GM12878 (cell line): ENCODE results near the gene TTC9B. TPM values are rescaled to one million over a fixed set of nuclear protein-coding genes. Genes with fewer than 3 reads are reported as not detected.
A peak's percentile ranks its signal among the peaks of the same experiment; 100 is the strongest.

Experiments used
- ATAC-seq: fragments of 200-7000 bp; cut with Tn5 transposase; 3 replicates; pipeline ENCODE4 v1.9.1; 2020; ENCODE audit warnings: mild to moderate bottlenecking, moderate library complexity
- BruUV-seq: library from RNA; stranded (reverse); fragments of 400-500 nt; replicated peaks from 2 replicates; lab custom pipeline; 2021; lab: Mats Ljungman, UMichigan
- CTCF ChIA-PET: fragments of 300-600 bp; sonication (Branson Sonifier 250); formaldehyde crosslinking; extraction: SDS; loops from one replicate; lab custom pipeline; 2021; ENCODE audit warnings: inconsistent platforms; lab: Yijun Ruan, JAX
- POLR2A ChIA-PET: fragments of 350-600 bp; formaldehyde crosslinking; extraction: SDS; loops from one replicate; lab custom pipeline; 2021; ENCODE audit warnings: inconsistent platforms; lab: Charles Lee
- RAD21 ChIA-PET: fragments of 300-600 bp; sonication (Branson Sonifier 250); formaldehyde crosslinking; loops from one replicate; lab custom pipeline; 2023; ENCODE audit warnings: antibody characterized with exemption; ENCODE audit not compliant: unreplicated experiment; lab: Charles Lee
- SMC1A ChIA-PET: fragments of 300-600 bp; sonication (Branson Sonifier 250); formaldehyde crosslinking; loops from one replicate; lab custom pipeline; 2023; ENCODE audit not compliant: unreplicated experiment, uncharacterized antibody; lab: Charles Lee
- DNase-seq: peaks from one replicate; pipeline ENCODE4 v3.0.0-alpha.2; 2011; ENCODE audit warnings: low read depth, low spot score
- FAIRE-seq: peaks from 3 replicates; lab custom pipeline; 2011; peaks lifted over from hg19 to GRCh38; lab: Jason Lieb, UNC
- H2AFZ ChIP-seq: 2 replicates; pipeline ENCODE4 v1.6.0; 2011; ENCODE audit warnings: low read depth, low read length, control low read depth; ENCODE audit not compliant: control insufficient read depth
- H3K27ac ChIP-seq: 2 replicates; pipeline ENCODE4 v1.5.1; 2011; ENCODE audit warnings: control low read depth; ENCODE audit not compliant: control insufficient read depth, insufficient read depth
- H3K27me3 ChIP-seq, 2 experiments: replicated peaks in 1 of 2; 2 replicates each; pipeline versions ENCODE4 v1.6.0 to v1.6.1; 2011; ENCODE audit warnings: low read length in 1 of 2; ENCODE audit not compliant: control insufficient read depth in 2 of 2, insufficient read depth in 2 of 2
- H3K36me3 ChIP-seq, 2 experiments: 2 replicates each; pipeline ENCODE4 v1.5.1; 2011; ENCODE audit warnings: low read length in 1 of 2; ENCODE audit not compliant: control insufficient read depth in 2 of 2, insufficient read depth in 2 of 2
- H3K4me1 ChIP-seq: 2 replicates; pipeline ENCODE4 v1.6.1; 2011; ENCODE audit warnings: mild to moderate bottlenecking, low read length, moderate library complexity, mixed read lengths; ENCODE audit not compliant: control insufficient read depth, insufficient read depth
- H3K4me2 ChIP-seq: 2 replicates; pipeline ENCODE4 v1.6.0; 2011; ENCODE audit warnings: control low read depth; ENCODE audit not compliant: control insufficient read depth, insufficient read depth
- H3K4me3 ChIP-seq: fragments of 200-600 bp; sonication (generic); 2 replicates; pipeline ENCODE4 v1.5.1; 2016
- H3K79me2 ChIP-seq: 2 replicates; pipeline ENCODE4 v1.6.0; 2011; ENCODE audit warnings: low read length; ENCODE audit not compliant: control insufficient read depth, insufficient read depth
- H3K9ac ChIP-seq: 2 replicates; pipeline ENCODE4 v1.8.0; 2011; ENCODE audit warnings: low read length, control low read depth, mixed read lengths; ENCODE audit not compliant: control insufficient read depth, insufficient read depth
- H3K9me3 ChIP-seq: replicated peaks from 3 replicates; pipeline ENCODE4 v1.5.1; 2011; ENCODE audit warnings: mild to moderate bottlenecking, low read length; ENCODE audit not compliant: control insufficient read depth, insufficient read depth
- H4K20me1 ChIP-seq: 2 replicates; pipeline ENCODE4 v1.6.0; 2011; ENCODE audit not compliant: control insufficient read depth, insufficient read depth
- BCL11A ChIP-seq: IDR thresholded peaks from 2 replicates; pipeline ENCODE4 v1.6.1; 2011; ENCODE audit warnings: low read depth, low read length
- CBX3 ChIP-seq: fragments of 200-600 bp; sonication (generic); IDR thresholded peaks from 2 replicates; pipeline ENCODE4 v1.6.1; 2016; ENCODE audit warnings: low read depth, borderline replicate concordance
- CEBPB ChIP-seq, 2 experiments: fragments of 150-350 bp in 1 of 2; IDR thresholded peaks; 2 replicates each; pipeline ENCODE4 v1.6.1; 2012 to 2014; ENCODE audit warnings: low read depth in 2 of 2, low read length in 2 of 2, borderline replicate concordance in 1 of 2, inconsistent platforms in 1 of 2
- ELK1 ChIP-seq: IDR thresholded peaks from 2 replicates; pipeline ENCODE4 v1.6.1; 2012; ENCODE audit warnings: low read depth, low read length, improper control_type of control experiment
- GABPA ChIP-seq: IDR thresholded peaks from 2 replicates; pipeline ENCODE4 v1.6.1; 2014; ENCODE audit warnings: antibody characterized with exemption, low read depth, mild to moderate bottlenecking, inconsistent platforms
- MAX ChIP-seq: IDR thresholded peaks from 2 replicates; pipeline ENCODE4 v1.6.1; 2012; ENCODE audit warnings: low read depth, low read length, improper control_type of control experiment
- MEF2B ChIP-seq: fragments of 450-650 bp; IDR thresholded peaks from 2 replicates; pipeline ENCODE4 v1.6.1; 2018; ENCODE audit warnings: mild to moderate bottlenecking, moderate library complexity; ENCODE audit not compliant: partially characterized antibody, poor library complexity, severe bottlenecking
- NR2C2 ChIP-seq: IDR thresholded peaks from 2 replicates; pipeline ENCODE4 v1.6.1; 2011; ENCODE audit warnings: borderline replicate concordance, low read depth; ENCODE audit not compliant: control insufficient read depth, insufficient read length
- PKNOX1 ChIP-seq: fragments of 450-650 bp; IDR thresholded peaks from 2 replicates; pipeline ENCODE4 v1.6.1; 2016; ENCODE audit warnings: mild to moderate bottlenecking
- RAD21 ChIP-seq: IDR thresholded peaks from 2 replicates; pipeline ENCODE4 v1.6.1; 2011; ENCODE audit warnings: mild to moderate bottlenecking, low read depth, low read length, moderate library complexity; ENCODE audit not compliant: insufficient read depth
- WRNIP1 ChIP-seq: IDR thresholded peaks from 2 replicates; pipeline ENCODE4 v1.6.1; 2011; ENCODE audit warnings: low read depth, low read length, improper control_type of control experiment, borderline replicate concordance
- YBX1 ChIP-seq: fragments of 450-650 bp; IDR thresholded peaks from 2 replicates; pipeline ENCODE4 v1.6.1; 2016; ENCODE audit warnings: antibody characterized with exemption
- WGBS: methylation state at CpG from one replicate; pipeline ENCODE4 v1.1.6; 2016; ENCODE audit warnings: low lambda C conversion rate; ENCODE audit not compliant: insufficient replicate concordance, insufficient coverage; ENCODE audit errors: missing lambda C conversion rate; 5-methylcytosine and 5-hydroxymethylcytosine counted together
- in situ Hi-C: fragments of 300-500 bp; cut with MboI; formaldehyde crosslinking; loops from 9 replicates; pipeline ENCODE4 v1.14.3; 2018; ENCODE audit warnings: mixed read lengths
- intact Hi-C: fragments of 100-400 bp; cut with micrococcal nuclease; formaldehyde crosslinking; loops from one replicate; pipeline ENCODE4 v1.14.2; 2022; ENCODE audit not compliant: unreplicated experiment
- polyA plus RNA-seq, 11 experiments: library from polyadenylated mRNA; depleted of rRNA in 4 of 11; unstranded in 6 of 11; stranded (reverse) in 5 of 11; fragments of >200 nt; fragmentation: Nextera tagmentation in 4 of 11; fragmentation: Illumina TruSeq in 1 of 11; extraction: Ambion mirVana in 4 of 11; extraction: Trizol in 1 of 11; gene quantifications; 1 replicate in 1 of 11; 2 replicates in 10 of 11; pipeline versions ENCODE4 v1.2.1 to v1.2.3, GENCODE V29; 2011 to 2016; ENCODE audit warnings: inconsistent platforms in 2 of 11, missing spikeins in 2 of 11, low read depth in 1 of 11
- total RNA-seq, 4 experiments: library from RNA; depleted of rRNA in 3 of 4; stranded (reverse); fragments of >200 nt in 3 of 4; fragmentation: Illumina TruSeq in 1 of 4; extraction: Trizol in 1 of 4; gene quantifications; 2 replicates each; pipeline versions ENCODE4 v1.2.1 to v1.2.3, GENCODE V29; 2013 to 2021
- TF ChIP-seq, protein P1 (sequence below): fragments of 450-650 bp; IDR thresholded peaks from 2 replicates; pipeline ENCODE4 v1.6.1; 2017; ENCODE audit warnings: low read depth, mild to moderate bottlenecking, moderate library complexity

The TTC9B gene
- total and polyA plus RNA-seq, 10 of the 15 experiments (the other 5 are each of a cell fraction or from before 2014, with no cell fraction given): 0.04 to 0.14 (median 0.10) TPM; not detected in 7

GRCh38 chr19:40232949-40233810, 15.0 kb upstream of the TTC9B start:
- in situ Hi-C loops (no loop called here), intact Hi-C loops (no loop called here)
- no peaks in the 10 kb centered on the region for H3K79me2 ChIP-seq
- H4K20me1 ChIP-seq: no peaks in the 10 kb centered on the region
- no peak overlapping the region for H3K9ac ChIP-seq
- ChIA-PET POLR2A (no interaction called here), CTCF (no interaction called here), RAD21 (no interaction called here), SMC1A (no interaction called here)
- FAIRE-seq (no peak), ATAC-seq (no peak), DNase-seq (no peak)
- H2AFZ ChIP-seq: no peak overlapping the region
- H3K9me3 ChIP-seq: no peaks in the 10 kb centered on the region
- no peak overlapping the region for H3K4me3 ChIP-seq
- 91% methylated on average over 25 of the region's 25 CpGs for WGBS
- H3K27me3 ChIP-seq: no peaks in the 10 kb centered on the region; a peak in 1 of 4 replicates
- H3K4me2 ChIP-seq: no peak overlapping the region
- peaks cover 10 to 29% of the 10 kb centered on the region in 2 experiments; a peak in 3 of 4 replicates for H3K36me3 ChIP-seq
- H3K4me1 ChIP-seq: no peaks in the 10 kb centered on the region
- no peak for TF ChIP-seq MAX
- TF ChIP-seq WRNIP1: no peak
- TF ChIP-seq GABPA: no peak
- no peak for TF ChIP-seq NR2C2
- TF ChIP-seq, protein P1, sequence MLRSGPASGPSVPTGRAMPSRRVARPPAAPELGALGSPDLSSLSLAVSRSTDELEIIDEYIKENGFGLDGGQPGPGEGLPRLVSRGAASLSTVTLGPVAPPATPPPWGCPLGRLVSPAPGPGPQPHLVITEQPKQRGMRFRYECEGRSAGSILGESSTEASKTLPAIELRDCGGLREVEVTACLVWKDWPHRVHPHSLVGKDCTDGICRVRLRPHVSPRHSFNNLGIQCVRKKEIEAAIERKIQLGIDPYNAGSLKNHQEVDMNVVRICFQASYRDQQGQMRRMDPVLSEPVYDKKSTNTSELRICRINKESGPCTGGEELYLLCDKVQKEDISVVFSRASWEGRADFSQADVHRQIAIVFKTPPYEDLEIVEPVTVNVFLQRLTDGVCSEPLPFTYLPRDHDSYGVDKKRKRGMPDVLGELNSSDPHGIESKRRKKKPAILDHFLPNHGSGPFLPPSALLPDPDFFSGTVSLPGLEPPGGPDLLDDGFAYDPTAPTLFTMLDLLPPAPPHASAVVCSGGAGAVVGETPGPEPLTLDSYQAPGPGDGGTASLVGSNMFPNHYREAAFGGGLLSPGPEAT: no peak
- no peak for TF ChIP-seq CEBPB (IDR thresholded peaks at IDR 0.05; ENCODE audit: borderline replicate concordance in 1 of 2, low read depth in 2 of 2, low read length in 2 of 2)
- no peak for TF ChIP-seq ELK1
- no peak for TF ChIP-seq BCL11A
- TF ChIP-seq YBX1: no peak
- TF ChIP-seq PKNOX1: no peak
- no peak for TF ChIP-seq MEF2B
- no peak for TF ChIP-seq RAD21
- no peak for TF ChIP-seq CBX3
- no peak overlapping the region for H3K27ac ChIP-seq
- TSS peak; percentile 22 for BruUV-seq
